PC-9 (cell line): ENCODE measurements around the gene SH3PXD2A.

Experiments
- CTCF ChIP-seq: fragments of 200-600 bp; sonication (generic); conservative IDR thresholded peaks from 2 replicates; pipeline ENCODE4 v1.6.1; 2017; ENCODE audit warnings: mixed run types, antibody characterized with exemption, mild to moderate bottlenecking, moderate library complexity
- EZH2 ChIP-seq: fragments of 200-600 bp; sonication (generic); IDR thresholded peaks from 2 replicates; pipeline ENCODE4 v1.8.0; 2017; ENCODE audit warnings: antibody characterized with exemption, low read depth

- no peak for TF ChIP-seq CTCF
- no peak for TF ChIP-seq EZH2
Observed at GRCh38 chr10:103617602-103618385, 237.6 kb downstream of the SH3PXD2A start.
